ENCODE results near the gene CABP4.
A peak's percentile ranks its signal among the peaks of the same experiment; 100 is the strongest.

CABP4 gene

DNA sequence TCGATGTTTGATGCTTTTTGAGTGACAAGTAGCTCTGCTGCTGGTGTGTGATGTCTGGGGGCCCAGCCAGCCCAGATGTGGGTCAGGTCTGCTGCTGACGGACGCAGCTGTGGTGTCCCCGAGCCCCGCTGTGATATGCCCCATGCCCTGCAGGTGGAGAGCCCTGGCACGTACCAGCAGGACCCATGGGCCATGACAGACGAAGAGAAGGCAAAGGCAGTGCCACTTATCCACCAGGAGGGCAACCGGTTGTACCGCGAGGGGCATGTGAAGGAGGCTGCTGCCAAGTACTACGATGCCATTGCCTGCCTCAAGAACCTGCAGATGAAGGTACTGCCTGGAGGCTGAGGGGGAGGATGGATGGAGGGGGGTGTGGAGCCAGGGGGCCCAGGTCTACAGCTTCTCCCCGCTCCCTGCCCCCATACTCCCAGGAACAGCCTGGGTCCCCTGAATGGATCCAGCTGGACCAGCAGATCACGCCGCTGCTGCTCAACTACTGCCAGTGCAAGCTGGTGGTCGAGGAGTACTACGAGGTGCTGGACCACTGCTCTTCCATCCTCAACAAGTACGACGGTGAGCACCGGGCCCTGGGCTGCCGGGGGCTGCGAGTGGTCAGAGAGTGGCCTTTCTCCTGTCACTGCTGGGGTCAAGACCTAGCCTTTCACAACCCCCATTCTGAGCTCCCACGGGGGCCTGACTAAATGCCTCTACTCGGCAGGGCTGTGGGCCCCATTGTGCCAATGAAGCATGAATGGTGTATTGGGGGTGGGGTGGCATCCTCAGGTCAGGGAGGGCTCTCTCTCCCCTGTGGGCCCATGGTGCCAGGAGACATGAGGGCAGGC, 35.0 kb downstream of the CABP4 start:
- Mint-ChIP-seq H3K4me3 (no peak overlapping the region), H3K9me3 (no peaks in the 10 kb centered on the region), H3K36me3 (peaks cover 59% of the 10 kb centered on the region), H3K4me1 (peaks cover 61% of the 10 kb centered on the region), H3K27ac (peak overlapping the region; percentile 93), H3K27me3 (no peaks in the 10 kb centered on the region)
- ATAC-seq: no peak

DNA sequence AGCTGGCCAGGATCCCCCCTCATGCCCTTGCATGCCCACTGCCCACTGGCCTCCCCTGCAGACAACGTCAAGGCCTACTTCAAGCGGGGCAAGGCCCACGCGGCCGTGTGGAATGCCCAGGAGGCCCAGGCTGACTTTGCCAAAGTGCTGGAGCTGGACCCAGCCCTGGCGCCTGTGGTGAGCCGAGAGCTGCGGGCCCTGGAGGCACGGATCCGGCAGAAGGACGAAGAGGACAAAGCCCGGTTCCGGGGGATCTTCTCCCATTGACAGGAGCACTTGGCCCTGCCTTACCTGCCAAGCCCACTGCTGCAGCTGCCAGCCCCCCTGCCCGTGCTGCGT, 35.5 kb downstream of the CABP4 start:
- Mint-ChIP-seq H3K27me3 (no peaks in the 10 kb centered on the region), H3K4me1 (peaks cover 57% of the 10 kb centered on the region), H3K27ac (peak overlapping the region; percentile 93), H3K4me3 (no peak overlapping the region), H3K9me3 (no peaks in the 10 kb centered on the region), H3K36me3 (peaks cover 62% of the 10 kb centered on the region)
- ATAC-seq: no peak

DNA sequence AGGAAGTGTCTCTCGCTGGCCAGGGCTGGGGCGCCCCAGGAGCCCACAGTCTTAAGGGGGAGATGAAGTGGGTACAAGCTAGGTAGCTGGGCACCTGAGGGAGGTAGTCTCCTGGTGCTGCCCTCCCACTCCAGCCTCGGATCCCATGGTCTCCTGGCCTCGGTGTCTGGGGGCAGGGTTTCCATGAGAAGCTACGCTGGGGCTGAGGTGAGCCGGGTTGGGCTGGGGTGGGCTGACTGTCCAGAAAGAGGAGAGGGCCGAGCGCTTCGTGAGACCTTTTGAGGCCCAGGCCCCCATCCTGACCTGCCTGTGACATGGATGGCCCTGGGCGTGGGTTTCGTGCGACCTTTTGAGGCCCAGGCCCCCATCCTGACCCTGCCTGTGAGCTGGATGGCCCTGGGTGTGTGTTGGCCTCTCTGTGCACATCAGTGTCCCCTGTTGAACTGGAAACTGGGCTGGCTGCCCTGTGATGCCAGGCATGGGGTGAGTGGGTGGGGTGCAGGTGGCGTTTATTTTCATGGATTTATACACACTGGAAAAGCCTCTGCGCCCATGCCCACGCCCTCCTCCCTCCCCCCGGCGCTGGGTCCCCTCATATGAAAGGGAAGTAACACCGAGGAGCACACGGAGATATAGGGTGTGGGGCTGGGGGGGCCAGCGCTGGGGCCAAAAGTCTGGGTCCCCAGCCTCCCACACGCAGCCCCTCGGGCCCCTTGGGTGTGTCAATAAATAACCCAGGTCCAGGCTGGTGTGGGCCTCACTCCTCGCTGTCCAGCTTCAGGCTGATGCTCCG, 36.3 kb downstream of the CABP4 start:
- H3K27me3 Mint-ChIP-seq: no peaks in the 10 kb centered on the region
- peaks cover 49% of the 10 kb centered on the region for H3K4me1 Mint-ChIP-seq
- no peak for ATAC-seq
- H3K27ac Mint-ChIP-seq: peak overlapping the region; percentile 93
- peaks cover 63% of the 10 kb centered on the region for H3K36me3 Mint-ChIP-seq
- H3K4me3 Mint-ChIP-seq: no peak overlapping the region
- H3K9me3 Mint-ChIP-seq: no peaks in the 10 kb centered on the region

DNA sequence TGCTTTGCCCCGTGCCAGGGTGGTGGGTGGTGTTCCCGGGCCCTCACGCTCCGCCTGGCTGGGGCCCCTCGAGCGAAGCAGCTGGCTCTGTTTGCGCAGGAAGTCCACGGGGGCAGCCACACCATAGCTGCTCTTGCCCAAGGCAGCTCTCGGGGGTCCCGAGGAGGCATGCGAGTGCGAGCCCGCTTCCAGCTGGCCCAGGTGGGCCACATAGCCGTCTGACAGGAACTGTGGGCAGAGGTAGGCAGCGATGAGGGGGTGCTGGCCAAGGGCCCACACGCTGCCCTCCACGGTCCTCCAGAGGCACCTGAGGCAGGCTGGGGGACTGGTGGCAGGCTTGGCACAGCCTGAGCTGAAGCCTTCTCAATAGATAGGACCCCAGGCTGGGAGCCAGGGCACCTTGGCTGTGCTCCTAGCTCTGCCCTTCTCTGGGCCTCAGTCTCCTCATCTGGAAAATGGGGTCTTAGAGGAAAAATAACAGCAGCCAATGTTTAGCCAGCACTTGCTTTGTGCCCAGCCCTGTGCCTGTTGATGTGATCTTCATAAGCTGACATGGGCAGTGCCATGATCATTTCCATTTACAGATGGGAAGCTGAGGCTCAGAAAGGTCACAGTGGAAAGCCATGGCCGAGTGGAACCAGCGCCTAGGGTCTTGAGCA, 37.0 kb downstream of the CABP4 start:
- H3K36me3 Mint-ChIP-seq: peaks cover 64% of the 10 kb centered on the region
- no peaks in the 10 kb centered on the region for H3K9me3 Mint-ChIP-seq
- no peak overlapping the region for H3K27ac Mint-ChIP-seq
- H3K4me1 Mint-ChIP-seq: peaks cover 46% of the 10 kb centered on the region
- no peak for ATAC-seq
- H3K27me3 Mint-ChIP-seq: no peaks in the 10 kb centered on the region
- H3K4me3 Mint-ChIP-seq: no peak overlapping the region

DNA sequence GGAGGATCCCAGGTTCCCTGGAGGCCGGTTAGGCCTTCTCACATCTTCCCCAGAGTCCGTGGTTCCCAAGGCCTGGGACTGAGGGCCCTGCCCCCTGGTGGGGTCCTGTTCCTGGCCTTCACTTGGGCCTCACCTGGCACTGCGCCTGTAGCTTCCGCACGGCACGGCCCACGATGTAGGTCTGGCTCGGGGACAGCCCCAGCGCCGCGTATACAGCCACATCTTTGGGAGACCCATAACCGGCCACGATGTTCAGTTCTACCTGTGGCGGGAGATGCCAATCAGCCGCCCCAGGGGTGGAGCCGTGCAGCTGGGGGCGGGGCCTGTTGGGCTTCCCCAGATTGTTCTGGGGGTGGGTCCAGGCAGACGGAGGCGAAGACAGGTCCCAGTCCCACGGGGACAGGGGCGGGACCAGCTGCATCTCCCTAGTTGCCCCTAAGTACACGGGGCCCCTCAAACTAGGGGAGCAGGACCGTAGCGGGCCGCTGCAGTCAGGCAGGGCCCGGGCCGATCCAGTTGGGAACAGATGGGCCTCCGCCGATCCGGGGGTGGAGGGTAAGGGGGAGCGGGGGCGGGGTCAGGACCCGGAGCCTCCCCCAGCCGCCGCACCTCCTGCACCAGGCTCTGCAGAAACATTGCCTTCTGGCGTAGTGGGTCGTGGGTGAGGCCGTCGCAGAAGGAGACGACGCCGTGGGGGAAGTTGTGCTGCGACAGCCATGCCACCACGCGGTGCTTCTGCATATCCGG, 37.8 kb downstream of the CABP4 start:
- Mint-ChIP-seq H3K27ac (peak overlapping the region; percentile 46), H3K27me3 (no peaks in the 10 kb centered on the region)
- ATAC-seq: no peak

DNA sequence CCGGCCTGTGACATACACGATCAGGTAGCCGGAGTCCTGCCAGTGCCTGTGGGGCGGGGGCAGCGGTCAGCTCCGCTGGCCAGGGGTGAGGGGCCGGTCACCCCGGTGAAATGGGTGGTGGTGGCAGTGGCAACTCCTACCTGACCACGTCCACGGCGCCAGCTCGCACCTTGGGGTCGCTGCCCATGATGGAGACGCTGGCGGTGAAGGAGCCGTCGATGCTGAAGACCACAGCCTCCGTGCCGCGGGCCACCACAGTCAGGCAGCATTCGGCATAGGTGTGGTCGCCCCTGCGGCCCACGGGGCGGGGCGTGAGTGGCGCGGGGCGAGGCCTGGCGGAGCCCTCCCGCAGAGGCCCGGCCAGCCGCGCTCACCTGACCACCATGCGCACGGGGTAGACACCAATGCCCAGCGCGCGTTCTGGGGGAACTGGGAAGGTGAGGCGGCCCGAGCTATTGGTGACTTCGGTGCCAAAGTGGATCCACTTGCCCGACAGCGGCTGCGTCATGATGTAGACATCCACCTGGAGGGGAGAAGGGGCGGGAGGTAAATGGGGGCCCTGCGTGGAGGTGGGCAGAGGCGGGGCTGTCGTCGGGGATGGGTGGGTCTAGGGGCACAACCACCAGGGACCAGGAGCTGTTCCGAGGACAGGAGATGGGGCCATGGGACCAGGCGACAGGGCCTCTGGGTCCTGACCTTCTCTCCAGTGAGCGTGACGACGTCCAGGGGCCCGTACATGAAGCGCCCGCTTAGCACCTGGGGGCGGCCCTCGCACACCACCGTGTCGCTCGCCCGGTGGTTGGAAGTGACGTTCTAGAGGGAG, 38.6 kb downstream of the CABP4 start:
- Mint-ChIP-seq H3K4me1 (peaks cover 32% of the 10 kb centered on the region), H3K36me3 (peaks cover 70% of the 10 kb centered on the region), H3K4me3 (no peak overlapping the region), H3K9me3 (no peaks in the 10 kb centered on the region), H3K27me3 (no peaks in the 10 kb centered on the region), H3K27ac (no peak overlapping the region)
- no peak for ATAC-seq

More for the DNA sequence above, 37.8 kb downstream of the CABP4 start:
- H3K9me3 Mint-ChIP-seq: no peaks in the 10 kb centered on the region
- H3K36me3 Mint-ChIP-seq: peaks cover 64% of the 10 kb centered on the region
- H3K4me3 Mint-ChIP-seq: no peak overlapping the region
- peaks cover 40% of the 10 kb centered on the region for H3K4me1 Mint-ChIP-seq

DNA sequence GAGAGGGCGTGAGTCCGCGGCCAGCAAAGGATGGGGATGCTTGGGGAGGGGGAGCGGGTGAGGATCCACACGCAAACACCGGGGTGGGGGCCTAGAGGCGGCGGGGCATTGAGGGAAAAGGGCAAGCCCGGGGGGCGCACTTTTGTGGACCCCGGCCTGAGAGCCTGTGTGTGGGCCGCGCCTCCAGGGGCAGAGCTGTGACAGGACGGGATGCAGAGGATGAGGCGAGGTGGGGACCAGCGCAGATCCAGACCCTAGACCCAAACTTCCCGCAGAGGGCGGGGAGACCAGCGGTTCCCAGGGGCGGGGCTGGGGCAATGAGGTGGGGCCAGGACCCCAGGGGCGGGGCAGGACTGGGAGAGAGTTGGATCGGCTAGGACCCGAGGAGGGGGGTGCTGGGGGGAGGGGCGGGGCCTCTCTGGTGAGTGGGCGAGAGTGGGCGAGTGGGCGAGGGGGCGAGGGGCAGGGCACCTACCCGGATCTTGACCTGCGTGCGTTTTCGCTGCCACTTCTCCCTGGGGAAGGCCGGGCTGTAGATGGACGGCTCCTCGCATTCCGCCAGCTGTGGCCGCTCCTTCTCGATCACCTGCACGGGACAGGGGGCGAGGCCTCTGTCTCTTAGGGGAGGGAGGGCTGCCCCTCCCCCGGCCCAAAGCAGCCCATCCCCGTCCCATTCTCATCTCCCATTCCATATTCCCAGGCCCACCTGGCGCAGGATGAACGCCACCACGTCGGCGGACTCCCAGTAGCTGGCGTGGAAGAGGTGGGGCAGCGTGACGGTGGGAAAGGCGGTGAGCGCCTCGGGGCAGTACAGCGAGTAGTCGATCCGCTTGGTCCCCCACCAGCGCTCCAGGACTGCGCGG, 39.4 kb downstream of the CABP4 start:
- Mint-ChIP-seq H3K27ac (no peak overlapping the region), H3K27me3 (no peaks in the 10 kb centered on the region), H3K4me3 (no peak overlapping the region), H3K9me3 (no peaks in the 10 kb centered on the region), H3K36me3 (peaks cover 75% of the 10 kb centered on the region), H3K4me1 (peaks cover 27% of the 10 kb centered on the region)
- peak; percentile 49 for ATAC-seq

DNA sequence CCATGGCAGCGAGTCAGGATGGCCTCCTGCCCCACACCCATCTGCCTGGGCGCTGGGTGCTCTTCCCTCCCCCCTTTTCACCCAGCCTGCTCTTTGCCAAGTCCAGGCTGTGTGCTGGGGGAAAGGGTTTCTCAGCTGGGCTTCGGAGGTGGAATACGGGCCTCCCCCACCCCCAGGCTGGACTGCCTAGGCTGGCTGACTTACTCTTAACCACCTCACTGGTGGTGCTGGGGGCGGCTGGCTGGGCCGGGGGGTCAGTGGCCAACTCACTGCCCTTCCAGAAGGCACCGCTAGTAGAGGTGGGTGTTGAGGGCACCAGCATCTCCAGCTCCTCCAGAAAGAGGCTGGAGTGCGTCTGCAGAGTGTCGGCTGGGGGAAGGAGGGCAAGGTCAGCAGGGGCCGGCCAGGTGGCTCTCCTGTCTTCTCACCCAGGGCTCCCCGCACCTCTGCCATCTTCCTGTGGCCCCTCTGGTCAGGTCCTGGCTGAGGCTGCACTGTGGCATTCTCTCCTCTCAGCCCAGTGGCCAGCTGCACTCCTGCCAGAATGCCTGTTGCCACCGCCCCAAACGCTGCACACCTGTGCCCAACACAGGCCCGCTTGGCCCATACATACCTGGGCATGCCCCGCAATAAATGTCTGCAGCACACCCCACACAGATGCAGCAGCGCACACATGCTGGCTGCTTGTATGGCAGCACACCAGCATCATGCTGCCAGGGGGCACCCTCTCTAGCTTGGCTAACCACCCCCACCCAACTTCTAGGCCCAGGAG, 40.3 kb downstream of the CABP4 start:
- ATAC-seq: no peak
- Mint-ChIP-seq H3K27me3 (no peaks in the 10 kb centered on the region), H3K36me3 (peaks cover 72% of the 10 kb centered on the region), H3K4me1 (peaks cover 22% of the 10 kb centered on the region), H3K4me3 (no peak overlapping the region), H3K9me3 (no peaks in the 10 kb centered on the region), H3K27ac (peak overlapping the region; percentile 10)

DNA sequence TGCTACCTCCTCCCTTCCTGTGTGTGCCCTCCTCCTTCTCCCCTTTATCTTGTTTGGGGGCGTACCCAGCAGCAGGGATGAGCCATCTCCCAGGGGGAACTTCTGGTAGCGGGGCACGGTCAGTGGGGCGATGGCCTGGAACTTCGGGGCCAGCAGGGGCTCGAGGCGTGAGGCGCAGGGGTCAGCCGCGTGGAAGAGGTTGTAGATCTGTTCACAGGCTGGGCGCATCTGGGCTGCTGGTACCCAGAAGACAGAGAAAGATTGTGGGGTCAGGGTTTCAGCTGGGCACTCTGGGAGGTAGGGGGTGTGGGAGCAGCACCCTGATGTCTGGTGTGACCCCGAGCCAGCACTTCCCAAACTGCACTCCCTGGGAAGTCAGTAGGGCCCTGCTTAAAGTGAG, 41.0 kb downstream of the CABP4 start:
- H3K27ac Mint-ChIP-seq: peak overlapping the region; percentile 10
- no peaks in the 10 kb centered on the region for H3K9me3 Mint-ChIP-seq
- peaks cover 22% of the 10 kb centered on the region for H3K4me1 Mint-ChIP-seq
- no peaks in the 10 kb centered on the region for H3K27me3 Mint-ChIP-seq
- ATAC-seq: no peak
- no peak overlapping the region for H3K4me3 Mint-ChIP-seq
- peaks cover 72% of the 10 kb centered on the region for H3K36me3 Mint-ChIP-seq

DNA sequence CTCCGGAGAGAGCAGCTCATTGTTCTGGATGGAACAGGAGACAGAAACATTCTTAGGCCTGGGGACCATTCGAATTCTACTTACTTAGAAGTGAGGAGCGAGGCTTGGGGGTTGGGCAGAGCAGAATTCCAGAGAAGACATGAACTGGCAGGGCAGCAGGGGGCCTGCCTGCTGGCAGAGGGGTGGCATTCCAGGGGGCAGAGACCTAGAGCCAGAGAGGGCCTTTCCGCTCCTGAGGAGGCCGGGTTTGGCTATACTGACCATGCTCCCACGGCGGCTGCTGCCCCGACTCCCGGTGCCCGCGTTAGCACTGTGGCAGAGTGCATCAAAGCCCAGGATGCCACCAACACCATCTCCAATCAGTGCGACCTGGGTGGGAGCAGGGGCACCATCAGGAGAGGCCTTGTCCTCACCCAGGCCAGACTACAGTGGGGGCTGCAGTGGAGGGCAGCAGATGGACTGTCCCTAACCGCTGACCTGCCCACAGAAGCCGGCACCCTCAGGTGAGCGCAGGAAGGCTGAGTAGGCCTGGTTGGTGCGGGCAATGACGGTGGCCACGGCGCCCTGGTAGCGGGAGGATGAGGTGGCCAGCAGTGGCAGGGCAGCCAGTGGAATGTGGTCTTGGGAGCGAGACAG, 42.6 kb downstream of the CABP4 start:
- H3K9me3 Mint-ChIP-seq: no peaks in the 10 kb centered on the region
- H3K27me3 Mint-ChIP-seq: no peaks in the 10 kb centered on the region
- H3K36me3 Mint-ChIP-seq: peaks cover 75% of the 10 kb centered on the region
- no peak overlapping the region for H3K27ac Mint-ChIP-seq
- no peak for ATAC-seq
- H3K4me3 Mint-ChIP-seq: no peak overlapping the region
- H3K4me1 Mint-ChIP-seq: peaks cover 28% of the 10 kb centered on the region

DNA sequence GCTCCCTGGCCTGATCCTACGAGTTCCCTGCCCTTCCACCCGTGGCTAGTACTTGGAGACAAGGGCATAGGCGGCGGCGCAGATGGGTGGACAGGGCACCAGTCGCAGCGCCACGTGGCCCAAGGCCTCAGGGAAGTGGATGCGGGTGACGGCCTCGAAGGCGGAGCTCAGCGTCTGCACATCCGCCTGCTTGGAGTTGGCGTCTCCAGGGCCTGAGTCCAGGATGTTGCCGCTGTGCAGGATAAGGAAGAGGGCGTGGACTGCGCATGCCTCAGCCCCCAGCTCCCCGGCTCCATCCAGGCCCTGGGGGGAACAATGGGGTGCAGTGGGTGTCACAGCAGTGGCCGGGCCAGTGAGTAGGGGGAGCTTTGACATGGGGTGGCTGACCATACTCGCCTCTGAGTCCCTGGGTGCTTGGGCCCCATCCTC, 43.4 kb downstream of the CABP4 start:
- H3K4me3 Mint-ChIP-seq: no peak overlapping the region
- H3K36me3 Mint-ChIP-seq: peaks cover 69% of the 10 kb centered on the region
- H3K9me3 Mint-ChIP-seq: no peaks in the 10 kb centered on the region
- H3K27me3 Mint-ChIP-seq: no peaks in the 10 kb centered on the region
- peaks cover 32% of the 10 kb centered on the region for H3K4me1 Mint-ChIP-seq
- H3K27ac Mint-ChIP-seq: no peak overlapping the region
- ATAC-seq: no peak

DNA sequence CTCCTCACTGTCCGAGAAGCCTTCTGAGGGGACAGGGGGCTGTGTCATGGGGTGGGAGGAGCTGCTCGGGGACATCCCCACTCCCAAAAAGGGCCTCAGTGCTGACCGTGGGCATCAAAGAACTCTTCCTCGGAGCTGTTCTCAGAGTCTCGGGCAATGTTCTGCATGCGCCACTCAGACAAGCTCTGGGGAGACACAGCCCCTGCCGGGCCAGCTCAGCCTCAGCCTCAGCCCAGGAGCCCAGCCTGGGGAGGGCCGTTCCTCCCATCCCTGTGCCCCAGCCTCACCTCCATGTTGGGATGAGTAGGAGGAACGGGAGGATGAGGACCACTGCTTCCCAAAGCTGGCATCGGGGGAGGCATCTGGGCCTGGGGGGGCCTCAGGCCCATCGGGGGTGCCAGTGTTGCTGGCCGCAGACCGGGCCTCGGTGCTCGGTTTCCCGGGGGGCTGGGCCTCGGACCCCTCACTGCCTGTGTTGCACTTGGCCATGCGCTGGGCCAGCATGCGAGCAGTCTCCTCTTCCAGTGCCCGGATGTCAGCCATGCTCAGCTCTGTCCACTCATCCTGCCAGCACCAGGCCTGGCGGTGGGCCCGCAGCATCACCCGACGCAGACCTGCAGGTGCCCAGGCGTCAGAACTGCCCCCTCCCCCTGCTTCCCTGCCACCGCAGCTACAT, 44.8 kb downstream of the CABP4 start:
- ATAC-seq: no peak
- H3K27me3 Mint-ChIP-seq: no peaks in the 10 kb centered on the region
- peaks cover 59% of the 10 kb centered on the region for H3K36me3 Mint-ChIP-seq
- peaks cover 36% of the 10 kb centered on the region for H3K4me1 Mint-ChIP-seq
- no peaks in the 10 kb centered on the region for H3K9me3 Mint-ChIP-seq
- H3K27ac Mint-ChIP-seq: no peak overlapping the region
- no peak overlapping the region for H3K4me3 Mint-ChIP-seq

Measured in stimulated activated memory B cell treated with anti-CD40 and anti-IgM and Interleukin-4, amounts not matched to agents 10 μg/mL and 1 μg/mL and 100 μg/mL, for 72 hours (primary cell).